Muscle layer of duodenum (tissue), 2 donors: Measurements from ENCODE around the gene GLOD5.

Experiments used
- H3K27ac ChIP-seq: one replicate; pipeline ENCODE4 v1.7.0; 2013; ENCODE audit warnings: mild to moderate bottlenecking, low read length
- H3K27me3 ChIP-seq: one replicate; pipeline ENCODE4 v1.7.0; 2013; ENCODE audit warnings: low read depth, mild to moderate bottlenecking, control low read depth, low read length
- H3K36me3 ChIP-seq, 2 donors: one replicate each; pipeline ENCODE4 v1.7.0; 2013; ENCODE audit warnings: low read length in 2 of 2, control low read depth in 1 of 2, mild to moderate bottlenecking in 1 of 2; ENCODE audit not compliant: insufficient read depth in 2 of 2, control insufficient read depth in 1 of 2
- H3K4me1 ChIP-seq, 2 donors: one replicate each; pipeline ENCODE4 v1.7.0; 2013; ENCODE audit warnings: low read length in 2 of 2, mild to moderate bottlenecking in 2 of 2, control low read depth in 1 of 2, moderate library complexity in 1 of 2; ENCODE audit not compliant: insufficient read depth in 2 of 2, control insufficient read depth in 1 of 2
- H3K4me3 ChIP-seq, 2 donors: one replicate each; pipeline ENCODE4 v1.7.0; 2013; ENCODE audit warnings: low read length in 2 of 2, low read depth in 1 of 2, mild to moderate bottlenecking in 1 of 2
- H3K9me3 ChIP-seq, 2 donors: one replicate each; pipeline ENCODE4 v1.7.0; 2013; ENCODE audit warnings: low read length in 2 of 2, control low read depth in 1 of 2, mild to moderate bottlenecking in 1 of 2; ENCODE audit not compliant: control insufficient read depth in 1 of 2
- donor health status: healthy.

GLOD5 gene

GRCh38 chrX:48754238-48754637 lies 7.3 kb upstream of the GLOD5 start:
- Histone ChIP-seq H3K36me3 (no peaks in the 10 kb centered on the region), H3K27ac (no peak overlapping the region), H3K9me3 (no peaks in the 10 kb centered on the region), H3K27me3 (no peaks in the 10 kb centered on the region), H3K4me1 (no peaks in the 10 kb centered on the region), H3K4me3 (no peak overlapping the region)

GRCh38 chrX:48769230-48769629 lies 7.7 kb downstream of the GLOD5 start:
- Histone ChIP-seq H3K4me1 (no peaks in the 10 kb centered on the region), H3K27me3 (no peaks in the 10 kb centered on the region), H3K36me3 (no peaks in the 10 kb centered on the region), H3K4me3 (no peak overlapping the region), H3K9me3 (no peaks in the 10 kb centered on the region), H3K27ac (no peak overlapping the region)

GRCh38 chrX:48770296-48770695 lies 8.7 kb downstream of the GLOD5 start:
- Histone ChIP-seq H3K27me3 (no peaks in the 10 kb centered on the region), H3K36me3 (no peaks in the 10 kb centered on the region), H3K27ac (no peak overlapping the region), H3K4me3 (no peak overlapping the region), H3K9me3 (no peaks in the 10 kb centered on the region), H3K4me1 (no peaks in the 10 kb centered on the region)

- no peaks in the 10 kb centered on the region for H3K9me3 ChIP-seq
- H3K27me3 ChIP-seq: no peaks in the 10 kb centered on the region
- no peak overlapping the region for H3K4me3 ChIP-seq
- no peaks in the 10 kb centered on the region for H3K4me1 ChIP-seq
- no peaks in the 10 kb centered on the region for H3K36me3 ChIP-seq
- no peak overlapping the region for H3K27ac ChIP-seq
Measured at GRCh38 chrX:48772602-48773001, 11.1 kb downstream of the GLOD5 start.

GRCh38 chrX:48776818-48777439 lies 15.4 kb downstream of the GLOD5 start:
- H3K36me3 ChIP-seq: no peaks in the 10 kb centered on the region
- no peak overlapping the region for H3K4me3 ChIP-seq
- no peaks in the 10 kb centered on the region for H3K4me1 ChIP-seq
- no peak overlapping the region for H3K27ac ChIP-seq
- no peaks in the 10 kb centered on the region for H3K9me3 ChIP-seq
- H3K27me3 ChIP-seq: no peaks in the 10 kb centered on the region

- Histone ChIP-seq H3K27ac (no peak overlapping the region), H3K36me3 (no peaks in the 10 kb centered on the region), H3K27me3 (no peaks in the 10 kb centered on the region)
Measured at GRCh38 chrX:48779399-48779798, 17.9 kb downstream of the GLOD5 start.

GRCh38 chrX:48781705-48782104 lies 20.2 kb downstream of the GLOD5 start:
- H3K4me3 ChIP-seq: no peak overlapping the region
- no peaks in the 10 kb centered on the region for H3K36me3 ChIP-seq
- no peaks in the 10 kb centered on the region for H3K4me1 ChIP-seq
- H3K27me3 ChIP-seq: no peaks in the 10 kb centered on the region
- H3K9me3 ChIP-seq: no peaks in the 10 kb centered on the region
- H3K27ac ChIP-seq: no peak overlapping the region

More at GRCh38 chrX:48779399-48779798, 17.9 kb downstream of the GLOD5 start:
- no peaks in the 10 kb centered on the region for H3K4me1 ChIP-seq
- H3K4me3 ChIP-seq: no peak overlapping the region
- H3K9me3 ChIP-seq: no peaks in the 10 kb centered on the region

- Histone ChIP-seq H3K36me3 (no peaks in the 10 kb centered on the region), H3K27me3 (no peaks in the 10 kb centered on the region), H3K27ac (no peak overlapping the region), H3K9me3 (no peaks in the 10 kb centered on the region), H3K4me3 (no peak overlapping the region), H3K4me1 (no peaks in the 10 kb centered on the region)
Measured at GRCh38 chrX:48782216-48782615, 20.7 kb downstream of the GLOD5 start.

GRCh38 chrX:48782795-48783194 lies 21.2 kb downstream of the GLOD5 start:
- Histone ChIP-seq H3K27me3 (no peaks in the 10 kb centered on the region), H3K36me3 (no peaks in the 10 kb centered on the region), H3K4me3 (no peak overlapping the region), H3K27ac (no peak overlapping the region), H3K9me3 (no peaks in the 10 kb centered on the region), H3K4me1 (no peaks in the 10 kb centered on the region)

GRCh38 chrX:48784726-48785125 lies 23.2 kb downstream of the GLOD5 start:
- no peak overlapping the region for H3K27ac ChIP-seq
- H3K4me3 ChIP-seq: no peak overlapping the region
- no peaks in the 10 kb centered on the region for H3K9me3 ChIP-seq
- H3K4me1 ChIP-seq: no peaks in the 10 kb centered on the region
- no peaks in the 10 kb centered on the region for H3K36me3 ChIP-seq
- H3K27me3 ChIP-seq: no peaks in the 10 kb centered on the region

GRCh38 chrX:48785186-48785539 lies 23.6 kb downstream of the GLOD5 start:
- no peaks in the 10 kb centered on the region for H3K9me3 ChIP-seq
- H3K4me3 ChIP-seq: no peak overlapping the region
- H3K27ac ChIP-seq: no peak overlapping the region
- H3K27me3 ChIP-seq: no peaks in the 10 kb centered on the region
- H3K36me3 ChIP-seq: no peaks in the 10 kb centered on the region
- H3K4me1 ChIP-seq: no peaks in the 10 kb centered on the region

- Histone ChIP-seq H3K4me3 (no peak overlapping the region), H3K36me3 (no peaks in the 10 kb centered on the region), H3K9me3 (no peaks in the 10 kb centered on the region), H3K4me1 (no peaks in the 10 kb centered on the region), H3K27me3 (no peaks in the 10 kb centered on the region), H3K27ac (no peak overlapping the region)
Measured at GRCh38 chrX:48785540-48786214, 24.1 kb downstream of the GLOD5 start.
